Activated CD4-positive, alpha-beta memory T cell treated with anti-CD3 and anti-CD28 coated beads for 36 hours (primary cell): ENCODE data around the gene FHIT. TPM values are rescaled to one million over a fixed set of nuclear protein-coding genes. Genes with fewer than 3 reads are reported as not detected.

Experiments used
- CTCF ChIA-PET: fragments of 350-600 bp; sonication (Branson Sonifier 250); formaldehyde crosslinking; loops from one replicate; lab custom pipeline; 2021; ENCODE audit warnings: antibody characterized with exemption, inconsistent platforms; lab: Charles Lee
- POLR2A ChIA-PET: fragments of 350-600 bp; sonication (Branson Sonifier 250); formaldehyde crosslinking; loops from one replicate; lab custom pipeline; 2021; ENCODE audit warnings: antibody characterized with exemption; lab: Charles Lee
- DNase-seq: peaks from one replicate; pipeline ENCODE4 v3.0.0-alpha.2; 2020
- H3K27ac Mint-ChIP-seq: one replicate; pipeline ENCODE4 v1.8.0; 2021; ENCODE audit warnings: mixed read lengths
- H3K27me3 Mint-ChIP-seq: one replicate; pipeline ENCODE4 v1.8.0; 2021; ENCODE audit warnings: mixed read lengths
- H3K36me3 Mint-ChIP-seq: one replicate; pipeline ENCODE4 v1.8.0; 2021; ENCODE audit warnings: mixed read lengths
- H3K4me1 Mint-ChIP-seq: one replicate; pipeline ENCODE4 v1.8.0; 2021; ENCODE audit warnings: low read depth, mixed read lengths
- H3K4me3 Mint-ChIP-seq: one replicate; pipeline ENCODE4 v1.8.0; 2021; ENCODE audit warnings: mild to moderate bottlenecking, mixed read lengths
- H3K9me3 Mint-ChIP-seq: one replicate; pipeline ENCODE4 v1.8.0; 2021; ENCODE audit warnings: mixed read lengths
- intact Hi-C: fragments of 100-400 bp; cut with micrococcal nuclease; formaldehyde crosslinking; loops from one replicate; pipeline ENCODE4 v1.15.1; 2023
- total RNA-seq, 2 experiments: library from RNA; stranded (reverse); gene quantifications; one replicate each; pipeline ENCODE4 v1.2.3, GENCODE V29; 2021

The FHIT gene
- total RNA-seq, 2 experiments from 2014 or later = 7.2 to 8.7 TPM

- intact Hi-C loops = no loop called here
- Mint-ChIP-seq H3K27me3 (no peaks in the 10 kb centered on the region), H3K9me3 (no peaks in the 10 kb centered on the region), H3K27ac (no peak overlapping the region), H3K4me3 (no peak overlapping the region), H3K36me3 (no peaks in the 10 kb centered on the region), H3K4me1 (peaks cover 18% of the 10 kb centered on the region)
- DNase-seq = peak; percentile 15
- ChIA-PET CTCF (interaction anchor here (0.7 to 1.5 kb wide), 2 partner anchors 13 to 18 kb away, joined by 3 to 5 read pairs; no protein-coding TSS in a partner anchor), POLR2A (no interaction called here)
These were observed 1459.4 kb downstream of the FHIT start for GRCh38 chr3:59791774-59792308.

- intact Hi-C loops = no loop called here
- POLR2A ChIA-PET = no interaction called here
- Mint-ChIP-seq H3K27ac (no peak overlapping the region), H3K36me3 (peaks cover 4% of the 10 kb centered on the region), H3K9me3 (no peaks in the 10 kb centered on the region), H3K4me3 (no peak overlapping the region), H3K27me3 (no peaks in the 10 kb centered on the region), H3K4me1 (peaks cover 18% of the 10 kb centered on the region)
- CTCF ChIA-PET = no interaction called here
- no peak for DNase-seq
These were observed 1461.0 kb downstream of the FHIT start for GRCh38 chr3:59790241-59790640.

GRCh38 chr3:59788801-59789200 lies 1462.5 kb downstream of the FHIT start:
- peaks cover 26% of the 10 kb centered on the region for H3K4me1 Mint-ChIP-seq
- intact Hi-C loops = no loop called here

GRCh38 chr3:59788133-59788532 lies 1463.1 kb downstream of the FHIT start:
- ChIA-PET POLR2A (no interaction called here), CTCF (no interaction called here)
- Mint-ChIP-seq H3K27me3 (no peaks in the 10 kb centered on the region), H3K27ac (no peak overlapping the region), H3K9me3 (no peaks in the 10 kb centered on the region), H3K4me3 (no peak overlapping the region), H3K36me3 (peaks cover 4% of the 10 kb centered on the region), H3K4me1 (peaks cover 32% of the 10 kb centered on the region)
- intact Hi-C loops = no loop called here
- no peak for DNase-seq

More at GRCh38 chr3:59788801-59789200, 1462.5 kb downstream of the FHIT start:
- no peaks in the 10 kb centered on the region for H3K9me3 Mint-ChIP-seq
- no peak for DNase-seq
- H3K27ac Mint-ChIP-seq = no peak overlapping the region
- peaks cover 4% of the 10 kb centered on the region for H3K36me3 Mint-ChIP-seq
- ChIA-PET POLR2A (no interaction called here), CTCF (no interaction called here)
- no peak overlapping the region for H3K4me3 Mint-ChIP-seq
- H3K27me3 Mint-ChIP-seq = no peaks in the 10 kb centered on the region

GRCh38 chr3:59786374-59786773 lies 1464.9 kb downstream of the FHIT start:
- Mint-ChIP-seq H3K9me3 (no peaks in the 10 kb centered on the region), H3K4me3 (no peak overlapping the region), H3K4me1 (peaks cover 27% of the 10 kb centered on the region), H3K27ac (no peak overlapping the region), H3K36me3 (peaks cover 4% of the 10 kb centered on the region), H3K27me3 (no peaks in the 10 kb centered on the region)
- POLR2A ChIA-PET = no interaction called here
- no peak for DNase-seq
- CTCF ChIA-PET = no interaction called here
- intact Hi-C loops = no loop called here

GRCh38 chr3:59784164-59784563 lies 1467.1 kb downstream of the FHIT start:
- H3K27ac Mint-ChIP-seq = no peak overlapping the region
- H3K36me3 Mint-ChIP-seq = peaks cover 5% of the 10 kb centered on the region
- peaks cover 18% of the 10 kb centered on the region for H3K4me1 Mint-ChIP-seq
- no peak overlapping the region for H3K4me3 Mint-ChIP-seq
- H3K9me3 Mint-ChIP-seq = no peaks in the 10 kb centered on the region
- H3K27me3 Mint-ChIP-seq = no peaks in the 10 kb centered on the region
- CTCF ChIA-PET = interaction anchor here (1.2 kb wide), 1 partner anchor 208 kb away, joined by 3 read pairs; no protein-coding TSS in a partner anchor
- intact Hi-C loops = loop anchor here (5.0 kb wide), 1 partner anchor 397 kb away; no protein-coding TSS in a partner anchor
- DNase-seq = no peak
- POLR2A ChIA-PET = no interaction called here

GRCh38 chr3:59783468-59783988 lies 1467.7 kb downstream of the FHIT start:
- intact Hi-C loops = loop anchor here (5.0 kb wide), 1 partner anchor 396 kb away; no protein-coding TSS in a partner anchor
- DNase-seq = peak; percentile 52
- no peak overlapping the region for H3K4me3 Mint-ChIP-seq
- no peak overlapping the region for H3K27ac Mint-ChIP-seq
- H3K4me1 Mint-ChIP-seq = peaks cover 18% of the 10 kb centered on the region
- peaks cover 5% of the 10 kb centered on the region for H3K36me3 Mint-ChIP-seq
- POLR2A ChIA-PET = no interaction called here
- CTCF ChIA-PET = interaction anchor here (1.2 kb wide), 1 partner anchor 208 kb away, joined by 3 read pairs; no protein-coding TSS in a partner anchor
- no peaks in the 10 kb centered on the region for H3K27me3 Mint-ChIP-seq
- H3K9me3 Mint-ChIP-seq = no peaks in the 10 kb centered on the region

GRCh38 chr3:59782664-59783063 lies 1468.6 kb downstream of the FHIT start:
- POLR2A ChIA-PET = no interaction called here
- H3K36me3 Mint-ChIP-seq = peaks cover 5% of the 10 kb centered on the region

GRCh38 chr3:59780209-59780608 lies 1471.0 kb downstream of the FHIT start:
- no peak overlapping the region for H3K27ac Mint-ChIP-seq
- ChIA-PET CTCF (no interaction called here), POLR2A (no interaction called here)
- H3K9me3 Mint-ChIP-seq = no peaks in the 10 kb centered on the region
- H3K36me3 Mint-ChIP-seq = peaks cover 1% of the 10 kb centered on the region
- no peaks in the 10 kb centered on the region for H3K27me3 Mint-ChIP-seq
- peaks cover 23% of the 10 kb centered on the region for H3K4me1 Mint-ChIP-seq
- no peak overlapping the region for H3K4me3 Mint-ChIP-seq
- intact Hi-C loops = loop anchor here (5.0 kb wide), 1 partner anchor 393 kb away; no protein-coding TSS in a partner anchor
- DNase-seq = no peak

More at GRCh38 chr3:59782664-59783063, 1468.6 kb downstream of the FHIT start:
- no peaks in the 10 kb centered on the region for H3K9me3 Mint-ChIP-seq
- no peaks in the 10 kb centered on the region for H3K27me3 Mint-ChIP-seq
- no peak overlapping the region for H3K27ac Mint-ChIP-seq
- H3K4me1 Mint-ChIP-seq = peaks cover 20% of the 10 kb centered on the region
- CTCF ChIA-PET = no interaction called here
- H3K4me3 Mint-ChIP-seq = no peak overlapping the region
- no peak for DNase-seq
- intact Hi-C loops = loop anchor here (5.0 kb wide), 1 partner anchor 395 kb away; no protein-coding TSS in a partner anchor

GRCh38 chr3:59779260-59779659 lies 1472.0 kb downstream of the FHIT start:
- CTCF ChIA-PET = interaction anchor here (1.4 kb wide), 1 partner anchor 13 kb away, joined by 3 read pairs; no protein-coding TSS in a partner anchor
- Mint-ChIP-seq H3K27ac (no peak overlapping the region), H3K36me3 (peaks cover 1% of the 10 kb centered on the region), H3K4me1 (peaks cover 20% of the 10 kb centered on the region), H3K9me3 (no peaks in the 10 kb centered on the region), H3K4me3 (no peak overlapping the region), H3K27me3 (no peaks in the 10 kb centered on the region)
- intact Hi-C loops = no loop called here
- POLR2A ChIA-PET = no interaction called here
- no peak for DNase-seq

GRCh38 chr3:59777667-59778077 lies 1473.6 kb downstream of the FHIT start:
- Mint-ChIP-seq H3K27ac (no peak overlapping the region), H3K9me3 (no peaks in the 10 kb centered on the region), H3K4me3 (no peak overlapping the region), H3K4me1 (peaks cover 19% of the 10 kb centered on the region), H3K36me3 (peaks cover 1% of the 10 kb centered on the region), H3K27me3 (no peaks in the 10 kb centered on the region)
- CTCF ChIA-PET = no interaction called here
- intact Hi-C loops = no loop called here
- POLR2A ChIA-PET = no interaction called here
- no peak for DNase-seq

GRCh38 chr3:59777066-59777465 lies 1474.2 kb downstream of the FHIT start:
- Mint-ChIP-seq H3K27ac (no peak overlapping the region), H3K4me1 (peaks cover 25% of the 10 kb centered on the region), H3K9me3 (no peaks in the 10 kb centered on the region), H3K27me3 (no peaks in the 10 kb centered on the region), H3K4me3 (no peak overlapping the region), H3K36me3 (peaks cover 1% of the 10 kb centered on the region)
- POLR2A ChIA-PET = no interaction called here
- CTCF ChIA-PET = no interaction called here
- intact Hi-C loops = no loop called here
- DNase-seq = no peak
